Measurements from ENCODE around the gene MT1B. TPM values are rescaled to one million over a fixed set of nuclear protein-coding genes. Genes with fewer than 3 reads are reported as not detected.
A peak's percentile ranks its signal among the peaks of the same experiment; 100 is the strongest.

The MT1B gene
- total RNA-seq, 1 donor from 2014 or later = not detected

DNA sequence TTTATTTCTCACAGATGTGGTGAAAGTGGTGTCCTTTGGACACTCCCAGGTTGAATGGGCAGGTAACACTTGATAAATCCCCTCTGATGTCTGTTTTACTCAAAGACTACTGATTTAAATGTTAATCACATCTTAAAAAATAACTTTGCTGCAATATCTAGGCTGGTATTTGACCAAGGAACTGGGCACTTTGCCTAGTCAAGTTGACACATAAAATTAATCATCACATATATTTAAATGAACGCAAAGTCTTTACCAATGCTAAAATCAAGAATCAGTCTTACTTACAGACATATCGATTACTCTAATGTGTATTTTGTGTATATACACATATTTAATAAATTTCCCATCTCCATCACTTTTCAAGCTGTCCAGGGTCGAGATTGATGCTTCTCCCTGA is 36.3 kb upstream of the MT1B start:
- no peak overlapping the region for H3K9ac ChIP-seq (ENCODE audit: low read length)
- no peak overlapping the region for H3K27ac Mint-ChIP-seq (ENCODE audit: unreplicated experiment)
- no peaks in the 10 kb centered on the region for H3K27me3 ChIP-seq (ENCODE audit: insufficient read depth, low read length)
- no peak overlapping the region for H3K4me3 Mint-ChIP-seq (ENCODE audit: unreplicated experiment)
- FAIRE-seq = no peak
- H3K27ac ChIP-seq (ENCODE audit: low read depth, low read length) = peak overlapping the region; percentile 66
- DNase-seq (ENCODE audit: low read depth) = peak; percentile 41
- H3K4me1 ChIP-seq (ENCODE audit: insufficient read depth, low read length) = peaks cover 60% of the 10 kb centered on the region
- no peak overlapping the region for H2AFZ ChIP-seq (ENCODE audit: low read depth, low read length)
- no peaks in the 10 kb centered on the region for H3K36me3 Mint-ChIP-seq (ENCODE audit: low read depth, unreplicated experiment)
- H3K27me3 Mint-ChIP-seq (ENCODE audit: low read depth, unreplicated experiment) = peaks cover 36% of the 10 kb centered on the region
- H3K4me3 ChIP-seq (ENCODE audit: insufficient read depth, low read depth, low read length) = no peak overlapping the region
- peaks cover 8% of the 10 kb centered on the region for H3K79me2 ChIP-seq (ENCODE audit: insufficient read depth, low read length)
- H3K9me3 Mint-ChIP-seq (ENCODE audit: unreplicated experiment) = no peaks in the 10 kb centered on the region
- H3K9me3 ChIP-seq (ENCODE audit: insufficient read depth, low read depth, low read length) = no peaks in the 10 kb centered on the region
- H4K20me1 ChIP-seq (ENCODE audit: insufficient read depth, low read length) = no peaks in the 10 kb centered on the region
- H3K36me3 ChIP-seq (ENCODE audit: insufficient read depth, low read length) = no peaks in the 10 kb centered on the region
- TF ChIP-seq, protein P1, sequence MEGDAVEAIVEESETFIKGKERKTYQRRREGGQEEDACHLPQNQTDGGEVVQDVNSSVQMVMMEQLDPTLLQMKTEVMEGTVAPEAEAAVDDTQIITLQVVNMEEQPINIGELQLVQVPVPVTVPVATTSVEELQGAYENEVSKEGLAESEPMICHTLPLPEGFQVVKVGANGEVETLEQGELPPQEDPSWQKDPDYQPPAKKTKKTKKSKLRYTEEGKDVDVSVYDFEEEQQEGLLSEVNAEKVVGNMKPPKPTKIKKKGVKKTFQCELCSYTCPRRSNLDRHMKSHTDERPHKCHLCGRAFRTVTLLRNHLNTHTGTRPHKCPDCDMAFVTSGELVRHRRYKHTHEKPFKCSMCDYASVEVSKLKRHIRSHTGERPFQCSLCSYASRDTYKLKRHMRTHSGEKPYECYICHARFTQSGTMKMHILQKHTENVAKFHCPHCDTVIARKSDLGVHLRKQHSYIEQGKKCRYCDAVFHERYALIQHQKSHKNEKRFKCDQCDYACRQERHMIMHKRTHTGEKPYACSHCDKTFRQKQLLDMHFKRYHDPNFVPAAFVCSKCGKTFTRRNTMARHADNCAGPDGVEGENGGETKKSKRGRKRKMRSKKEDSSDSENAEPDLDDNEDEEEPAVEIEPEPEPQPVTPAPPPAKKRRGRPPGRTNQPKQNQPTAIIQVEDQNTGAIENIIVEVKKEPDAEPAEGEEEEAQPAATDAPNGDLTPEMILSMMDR (IDR thresholded peaks at IDR 0.05; ENCODE audit: insufficient read depth, low read depth, low read length) = no peak
- TF ChIP-seq EZH2 (IDR thresholded peaks at IDR 0.05; ENCODE audit: insufficient read depth, low read length) = no peak
- peak overlapping the region; percentile 63 for H3K4me2 ChIP-seq (ENCODE audit: low read length)
- H3K4me1 Mint-ChIP-seq (ENCODE audit: low read depth, unreplicated experiment) = peaks cover 9% of the 10 kb centered on the region

DNA sequence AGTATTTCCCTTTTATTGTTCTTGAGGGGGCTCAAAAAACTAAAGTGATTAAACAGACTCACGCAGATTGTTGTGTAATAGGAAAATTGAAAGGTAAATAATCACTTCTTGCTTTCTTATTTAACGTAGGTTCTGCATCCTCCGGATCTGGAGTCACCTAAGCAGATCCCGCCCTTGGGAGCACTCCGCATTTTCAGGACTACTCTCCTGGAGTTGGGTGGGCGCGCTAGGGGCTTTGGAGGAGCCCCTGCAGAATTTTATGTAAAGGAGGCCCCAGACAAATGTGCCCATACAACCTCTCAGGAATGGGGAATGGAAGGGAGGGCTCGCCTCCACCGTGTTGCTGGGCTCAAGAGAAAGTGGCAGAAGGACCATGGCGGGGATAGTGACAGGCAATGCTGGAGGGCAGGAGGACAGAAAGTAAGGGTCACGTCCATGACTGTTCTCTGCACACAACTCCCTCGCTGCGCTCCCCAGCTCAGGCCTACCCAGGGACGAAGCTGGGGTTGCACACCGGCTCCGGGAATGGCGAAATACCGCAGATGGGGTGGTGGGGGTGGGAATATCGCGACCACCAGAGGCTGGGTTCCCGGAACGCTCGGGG is 35.0 kb upstream of the MT1B start:
- Mint-ChIP-seq H3K9me3 (ENCODE audit: unreplicated experiment) (no peaks in the 10 kb centered on the region), H3K27me3 (ENCODE audit: low read depth, unreplicated experiment) (peaks cover 47% of the 10 kb centered on the region), H3K4me1 (ENCODE audit: low read depth, unreplicated experiment) (peaks cover 4% of the 10 kb centered on the region), H3K27ac (ENCODE audit: unreplicated experiment) (no peak overlapping the region), H3K36me3 (ENCODE audit: low read depth, unreplicated experiment) (no peaks in the 10 kb centered on the region), H3K4me3 (ENCODE audit: unreplicated experiment) (no peak overlapping the region)
- H3K9me3 ChIP-seq (ENCODE audit: insufficient read depth, low read depth, low read length) = no peaks in the 10 kb centered on the region
- no peaks in the 10 kb centered on the region for H3K27me3 ChIP-seq (ENCODE audit: insufficient read depth, low read length)
- no peak overlapping the region for H3K27ac ChIP-seq (ENCODE audit: low read depth, low read length)
- peaks cover 4% of the 10 kb centered on the region for H3K79me2 ChIP-seq (ENCODE audit: insufficient read depth, low read length)
- H3K36me3 ChIP-seq (ENCODE audit: insufficient read depth, low read length) = no peaks in the 10 kb centered on the region
- peak overlapping the region; percentile 66 for H3K4me3 ChIP-seq (ENCODE audit: insufficient read depth, low read depth, low read length)
- TF ChIP-seq, protein P1 (IDR thresholded peaks at IDR 0.05; ENCODE audit: insufficient read depth, low read depth, low read length) = no peak
- no peak for TF ChIP-seq EZH2 (IDR thresholded peaks at IDR 0.05; ENCODE audit: insufficient read depth, low read length)
- no peaks in the 10 kb centered on the region for H4K20me1 ChIP-seq (ENCODE audit: insufficient read depth, low read length)
- H3K9ac ChIP-seq (ENCODE audit: low read length) = peak overlapping the region; percentile 53
- H3K4me2 ChIP-seq (ENCODE audit: low read length) = peak overlapping the region; percentile 85
- peak overlapping the region; percentile 91 for H2AFZ ChIP-seq (ENCODE audit: low read depth, low read length)
- no peak for FAIRE-seq
- peaks cover 47% of the 10 kb centered on the region for H3K4me1 ChIP-seq (ENCODE audit: insufficient read depth, low read length)
- DNase-seq (ENCODE audit: low read depth) = no peak
